Activated naive CD4-positive, alpha-beta T cell treated with anti-CD3 and anti-CD28 coated beads, Interleukin-2, amount 10 ng/mL, durations not matched to agents 7 days and 5 days (primary cell): ENCODE results near the gene SZT2.
"Not testable (repeated sequence)": the region's sequence is repeated elsewhere in the genome, so short reads cannot be mapped to it uniquely, and the experiment has no call there.

Experiments used
- CTCF ChIA-PET: fragments of 350-600 bp; sonication (Branson Sonifier 250); formaldehyde crosslinking; loops from one replicate; lab custom pipeline; 2021; ENCODE audit warnings: antibody characterized with exemption; lab: Charles Lee
- DNase-seq: peaks from one replicate; pipeline ENCODE4 v3.0.0-alpha.2; 2020
- H3K27ac Mint-ChIP-seq: one replicate; pipeline ENCODE4 v1.8.0; 2021; ENCODE audit warnings: mild to moderate bottlenecking, moderate library complexity, mixed read lengths
- H3K27me3 Mint-ChIP-seq: one replicate; pipeline ENCODE4 v1.8.0; 2021; ENCODE audit warnings: mild to moderate bottlenecking, mixed read lengths
- H3K36me3 Mint-ChIP-seq: one replicate; pipeline ENCODE4 v1.8.0; 2021; ENCODE audit warnings: mixed read lengths
- H3K4me1 Mint-ChIP-seq: one replicate; pipeline ENCODE4 v1.8.0; 2021; ENCODE audit warnings: mixed read lengths
- H3K4me3 Mint-ChIP-seq: one replicate; pipeline ENCODE4 v1.8.0; 2021; ENCODE audit warnings: mild to moderate bottlenecking, moderate library complexity, mixed read lengths
- H3K9me3 Mint-ChIP-seq: one replicate; pipeline ENCODE4 v1.8.0; 2021; ENCODE audit warnings: mixed read lengths

The SZT2 gene

DNA sequence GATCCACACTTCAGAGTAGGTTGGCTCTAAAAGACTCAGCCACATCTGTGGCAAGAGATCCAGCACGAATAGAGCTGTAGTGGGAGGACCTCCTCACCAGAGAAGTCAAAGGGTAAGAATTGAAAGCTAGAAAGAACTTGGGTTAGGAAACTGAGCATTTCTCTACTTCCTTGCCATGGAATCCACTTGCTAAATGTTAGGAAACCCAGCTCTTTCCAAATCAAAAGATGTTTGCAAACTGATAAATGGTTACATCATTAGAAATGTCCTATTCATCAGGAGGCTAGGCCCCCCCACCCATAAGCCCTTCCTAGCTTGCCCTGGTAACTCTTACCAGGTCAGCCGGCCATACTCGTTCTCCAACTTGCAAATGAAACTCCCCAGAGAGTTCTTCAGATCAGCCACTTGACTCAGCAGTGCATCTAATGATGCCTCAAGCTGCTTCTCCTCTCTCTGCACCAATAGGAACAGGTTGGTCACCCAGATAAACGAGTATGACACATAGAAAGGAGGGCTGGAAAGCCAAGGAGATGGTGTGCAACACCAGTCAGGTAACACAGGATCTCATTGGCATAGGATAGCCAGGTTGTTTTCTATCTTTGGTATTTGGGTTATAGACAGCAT lies 1.6 kb upstream of the SZT2 start:
- DNase-seq: no peak
- CTCF ChIA-PET: interaction anchor here (0.8 to 1.7 kb wide), 6 partner anchors 12 to 161 kb away, joined by 3 to 6 read pairs (median 4); partner anchors contain the start of gene ELOVL1
- peak overlapping the region; percentile 99 for H3K4me3 Mint-ChIP-seq
- peaks cover 41% of the 10 kb centered on the region for H3K4me1 Mint-ChIP-seq
- H3K36me3 Mint-ChIP-seq: peaks cover 34% of the 10 kb centered on the region
- peak overlapping the region; percentile 7 for H3K27ac Mint-ChIP-seq
- H3K9me3 Mint-ChIP-seq: no peaks in the 10 kb centered on the region
- H3K27me3 Mint-ChIP-seq: peaks cover 3% of the 10 kb centered on the region

DNA sequence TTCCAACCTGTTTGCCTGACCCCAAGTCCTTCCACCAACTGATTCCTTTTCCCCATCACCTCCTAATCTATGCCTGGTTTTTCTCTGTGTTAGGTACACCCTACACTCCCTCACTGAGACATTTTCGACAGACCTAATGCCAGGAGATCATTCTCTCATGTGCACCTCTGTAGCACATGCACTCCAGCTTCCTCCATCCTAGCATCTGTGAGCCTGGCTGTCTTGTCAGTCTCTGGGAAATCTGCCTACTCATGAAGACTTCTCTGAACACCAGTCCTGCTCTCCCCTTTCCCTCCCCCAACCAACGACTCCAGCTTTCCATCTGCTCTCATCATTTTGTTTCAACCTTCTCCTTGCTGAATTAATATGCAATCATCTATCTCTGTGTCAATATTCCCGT lies 1.1 kb upstream of the SZT2 start:
- no peaks in the 10 kb centered on the region for H3K9me3 Mint-ChIP-seq
- H3K4me1 Mint-ChIP-seq: peaks cover 41% of the 10 kb centered on the region

DNA sequence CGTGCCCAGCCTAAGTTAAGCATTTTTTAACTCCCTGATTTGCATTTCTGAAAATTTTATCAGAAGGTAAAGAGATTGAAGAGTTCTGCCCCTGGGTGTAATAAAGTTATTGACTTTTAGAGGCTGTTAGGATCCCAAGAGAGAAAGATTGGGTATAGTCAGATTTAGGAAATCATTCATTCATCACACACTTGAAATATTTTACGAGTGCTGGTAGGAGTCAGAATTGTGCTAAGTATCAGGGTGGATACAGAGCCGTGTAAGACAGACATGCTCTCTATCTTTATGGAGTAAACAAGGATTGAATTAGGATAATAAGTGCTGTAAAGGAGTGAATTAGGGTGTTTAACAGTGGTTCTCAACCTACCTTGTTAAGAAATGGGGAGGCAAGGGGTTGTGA lies 3.0 kb downstream of the SZT2 start:
- H3K4me3 Mint-ChIP-seq: no peak overlapping the region
- CTCF ChIA-PET: no interaction called here
- H3K9me3 Mint-ChIP-seq: no peaks in the 10 kb centered on the region
- DNase-seq: no peak
- peaks cover 3% of the 10 kb centered on the region for H3K27me3 Mint-ChIP-seq
- peaks cover 39% of the 10 kb centered on the region for H3K4me1 Mint-ChIP-seq
- no peak overlapping the region for H3K27ac Mint-ChIP-seq
- peaks cover 20% of the 10 kb centered on the region for H3K36me3 Mint-ChIP-seq

More for the DNA sequence above, 1.1 kb upstream of the SZT2 start:
- peaks cover 32% of the 10 kb centered on the region for H3K36me3 Mint-ChIP-seq
- H3K27ac Mint-ChIP-seq: peak overlapping the region; percentile 7
- H3K4me3 Mint-ChIP-seq: peak overlapping the region; percentile 99
- CTCF ChIA-PET: interaction anchor here (1.0 to 1.4 kb wide), 4 partner anchors 12 to 162 kb away, joined by 3 to 6 read pairs (median 4); partner anchors contain the start of gene ELOVL1
- H3K27me3 Mint-ChIP-seq: peaks cover 3% of the 10 kb centered on the region
- no peak for DNase-seq

DNA sequence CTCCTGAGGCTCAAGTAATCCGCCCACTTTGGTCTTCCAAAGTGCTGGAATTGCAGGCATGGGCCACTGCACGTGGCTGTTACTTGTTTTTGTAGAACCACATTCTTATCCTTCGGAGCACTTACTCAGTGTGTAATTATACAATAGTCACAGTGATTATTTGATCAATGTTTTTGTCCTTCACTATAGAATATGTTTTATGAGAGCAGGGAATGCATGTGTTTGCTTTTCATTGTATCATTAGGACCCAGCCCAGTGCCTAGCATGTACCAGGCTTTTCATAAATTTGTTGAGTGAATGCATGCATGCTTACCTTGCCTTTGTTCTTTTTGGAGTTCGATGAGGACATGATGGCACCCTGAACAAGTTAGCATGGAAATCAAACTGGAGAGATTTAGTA lies 5.8 kb downstream of the SZT2 start:
- Mint-ChIP-seq H3K27ac (no peak overlapping the region), H3K36me3 (peaks cover 12% of the 10 kb centered on the region), H3K4me3 (no peak overlapping the region), H3K4me1 (peaks cover 13% of the 10 kb centered on the region), H3K27me3 (no peaks in the 10 kb centered on the region), H3K9me3 (no peaks in the 10 kb centered on the region)
- CTCF ChIA-PET: interaction anchor here (1.3 kb wide), 1 partner anchor 167 kb away, joined by 3 read pairs; no protein-coding TSS in a partner anchor
- DNase-seq: no peak

DNA sequence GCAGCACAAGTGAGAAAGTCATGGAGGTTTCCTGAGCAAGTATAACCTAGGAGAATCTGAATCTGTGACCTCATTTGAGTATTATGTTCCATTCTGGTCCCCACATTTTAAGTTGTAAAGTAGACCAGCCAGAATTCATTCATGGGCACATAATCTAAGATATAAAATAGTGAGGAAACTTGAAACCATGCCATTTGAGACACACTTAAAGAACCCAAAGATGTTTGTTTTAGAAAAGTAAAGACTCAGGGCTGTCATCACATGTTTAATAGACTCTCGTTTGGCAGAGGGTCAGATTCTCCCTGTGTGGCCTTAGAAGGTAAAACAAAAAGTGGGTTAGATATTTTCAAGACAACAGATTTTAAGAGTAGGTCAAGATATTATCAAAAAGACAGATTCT lies 6.4 kb downstream of the SZT2 start:
- H3K4me1 Mint-ChIP-seq: peaks cover 9% of the 10 kb centered on the region
- CTCF ChIA-PET: interaction anchor here (0.9 kb wide), 1 partner anchor 19 kb away, joined by 3 read pairs; no protein-coding TSS in a partner anchor
- H3K9me3 Mint-ChIP-seq: no peaks in the 10 kb centered on the region
- no peak overlapping the region for H3K27ac Mint-ChIP-seq
- no peak for DNase-seq
- H3K27me3 Mint-ChIP-seq: no peaks in the 10 kb centered on the region
- H3K4me3 Mint-ChIP-seq: no peak overlapping the region
- H3K36me3 Mint-ChIP-seq: peaks cover 11% of the 10 kb centered on the region

DNA sequence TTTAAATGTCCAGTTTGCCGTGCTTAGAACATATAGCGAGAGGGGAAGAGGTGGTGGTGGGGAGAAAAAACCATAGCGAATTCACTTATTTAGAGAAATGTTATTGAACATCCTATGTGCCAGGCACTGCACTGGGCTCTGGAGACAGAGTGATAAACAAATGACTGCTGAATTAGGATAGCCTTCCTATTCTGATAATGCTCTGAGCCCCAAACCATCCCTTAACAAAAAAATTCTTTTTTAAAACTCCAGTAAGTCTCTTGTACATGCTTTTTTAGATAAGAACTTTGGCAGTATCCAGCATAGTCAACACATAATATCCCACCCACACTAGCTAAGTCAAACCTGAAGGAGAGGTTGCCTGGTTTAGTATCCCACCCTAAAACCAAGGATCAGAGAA lies 8.5 kb downstream of the SZT2 start:
- Mint-ChIP-seq H3K4me1 (no peaks in the 10 kb centered on the region), H3K9me3 (no peaks in the 10 kb centered on the region), H3K27me3 (no peaks in the 10 kb centered on the region), H3K27ac (no peak overlapping the region), H3K36me3 (peaks cover 13% of the 10 kb centered on the region), H3K4me3 (no peak overlapping the region)
- DNase-seq: no peak
- CTCF ChIA-PET: no interaction called here

DNA sequence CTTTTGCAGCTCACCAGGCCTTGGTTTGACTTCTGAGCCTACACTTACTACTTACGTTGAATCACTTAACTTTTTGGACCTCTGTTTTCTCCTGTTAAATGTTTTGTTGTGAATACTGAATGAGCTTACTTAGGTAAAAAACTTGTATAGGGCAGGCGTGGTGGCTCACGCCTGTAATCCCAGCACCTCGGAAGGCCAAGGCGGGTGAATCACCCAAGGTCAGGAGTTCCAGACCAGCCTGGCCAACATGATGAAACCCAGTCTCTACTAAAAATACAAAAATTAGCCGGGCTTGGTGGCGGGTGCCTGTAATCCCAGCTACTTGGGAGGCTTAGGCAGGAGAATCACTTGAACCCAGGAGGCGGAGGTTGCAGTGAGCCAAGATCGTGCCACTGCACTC lies 10.7 kb downstream of the SZT2 start:
- CTCF ChIA-PET, H3K4me1 Mint-ChIP-seq, H3K27me3 Mint-ChIP-seq, H3K9me3 Mint-ChIP-seq, H3K4me3 Mint-ChIP-seq, H3K27ac Mint-ChIP-seq, DNase-seq: not testable (repeated sequence)
- H3K36me3 Mint-ChIP-seq: peaks cover 26% of the 10 kb centered on the region

DNA sequence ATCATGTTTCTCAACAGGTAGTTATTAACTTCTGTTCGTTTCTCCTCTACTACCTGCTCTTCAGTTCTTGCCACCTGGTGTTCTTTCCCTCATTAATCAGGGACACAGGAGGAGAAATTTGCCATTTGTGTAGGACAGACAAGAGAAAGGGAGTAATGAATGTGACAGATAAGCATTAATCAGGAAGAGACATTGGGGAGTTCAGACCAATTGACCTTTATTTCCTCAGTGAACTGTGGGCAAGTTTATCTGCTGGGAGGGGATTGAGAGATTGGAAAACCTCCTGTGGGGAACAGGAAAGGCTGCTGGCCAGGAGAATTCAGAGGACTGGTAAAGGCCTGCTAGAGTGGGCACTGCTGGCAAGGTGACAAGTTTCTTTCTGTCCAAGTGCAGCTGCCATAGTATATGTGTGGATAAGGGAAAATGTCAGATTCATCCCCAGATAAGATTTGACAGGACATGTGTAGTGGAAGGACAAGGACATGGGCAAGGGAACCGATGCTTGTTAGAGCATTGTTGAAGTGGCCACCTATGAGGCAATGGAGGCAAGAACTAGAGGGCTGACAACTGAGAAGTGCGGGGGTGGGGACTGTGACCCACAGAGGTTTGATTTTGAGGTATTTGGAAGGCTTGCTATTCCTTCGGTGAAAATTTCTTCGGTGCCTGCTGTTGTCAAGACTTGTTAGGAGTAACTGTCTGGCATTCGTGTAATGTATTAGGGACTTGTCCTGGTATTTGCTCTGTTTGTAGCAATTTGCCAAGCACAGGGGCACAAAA lies 12.6 kb downstream of the SZT2 start:
- H3K36me3 Mint-ChIP-seq: peaks cover 27% of the 10 kb centered on the region
- no peaks in the 10 kb centered on the region for H3K4me1 Mint-ChIP-seq
- no peak overlapping the region for H3K4me3 Mint-ChIP-seq
- H3K9me3 Mint-ChIP-seq: no peaks in the 10 kb centered on the region
- H3K27ac Mint-ChIP-seq: no peak overlapping the region
- no peaks in the 10 kb centered on the region for H3K27me3 Mint-ChIP-seq
- DNase-seq: no peak
- CTCF ChIA-PET: no interaction called here

DNA sequence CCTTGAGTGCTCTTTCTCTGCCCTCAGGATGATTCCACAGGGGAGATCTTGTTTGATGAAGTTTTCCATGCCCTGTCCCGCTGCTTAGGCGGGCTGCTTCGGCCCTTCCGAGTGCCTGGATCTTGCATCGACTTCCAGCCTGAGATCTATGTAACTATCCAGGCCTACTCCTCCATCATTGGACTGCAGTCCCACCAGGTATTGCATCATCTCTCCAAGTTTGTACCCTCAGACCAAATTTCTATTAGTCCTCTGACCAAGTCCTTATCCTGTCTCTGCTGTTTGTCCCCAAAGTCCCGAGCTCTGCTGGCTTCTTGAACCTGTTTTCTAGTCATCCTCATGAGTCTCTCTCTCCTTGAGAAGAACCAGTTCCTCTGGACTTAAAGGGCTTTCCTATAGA lies 14.7 kb downstream of the SZT2 start:
- DNase-seq: no peak
- peaks cover 31% of the 10 kb centered on the region for H3K36me3 Mint-ChIP-seq
- H3K4me3 Mint-ChIP-seq: no peak overlapping the region
- CTCF ChIA-PET: no interaction called here
- H3K27me3 Mint-ChIP-seq: no peaks in the 10 kb centered on the region
- no peaks in the 10 kb centered on the region for H3K9me3 Mint-ChIP-seq
- H3K27ac Mint-ChIP-seq: no peak overlapping the region
- no peaks in the 10 kb centered on the region for H3K4me1 Mint-ChIP-seq

DNA sequence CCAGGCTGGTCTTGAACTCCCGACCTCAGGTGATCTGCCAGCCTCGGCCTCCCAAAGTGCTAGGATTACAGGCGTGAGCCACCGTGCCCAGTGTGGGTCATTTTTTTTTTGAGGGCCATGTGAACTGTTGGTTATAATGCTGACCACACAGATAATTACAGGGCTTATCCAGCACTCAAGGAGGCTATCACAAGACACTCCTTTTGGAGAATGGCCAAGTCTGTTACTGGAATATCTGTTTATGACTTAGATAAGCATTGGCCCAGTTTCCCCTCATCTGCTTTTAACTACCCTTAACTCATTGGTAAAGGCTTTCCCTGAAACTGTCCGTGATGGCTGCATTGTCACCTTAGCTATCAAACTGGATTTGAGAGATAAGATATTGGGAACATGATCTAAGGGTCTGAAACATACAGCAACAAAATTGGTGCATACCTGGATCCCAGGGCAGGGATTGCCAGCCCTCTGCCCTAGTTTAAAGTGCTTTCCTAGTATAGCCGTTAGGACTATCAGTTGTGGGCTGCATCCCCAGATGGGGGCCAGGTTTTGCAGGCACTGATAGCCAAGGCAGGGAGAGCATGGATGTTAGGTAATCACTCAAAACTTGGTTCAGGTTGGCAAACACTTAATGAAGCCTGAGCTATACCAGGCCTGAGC lies 15.6 kb downstream of the SZT2 start:
- peaks cover 32% of the 10 kb centered on the region for H3K36me3 Mint-ChIP-seq
- no peaks in the 10 kb centered on the region for H3K9me3 Mint-ChIP-seq
- no peak overlapping the region for H3K4me3 Mint-ChIP-seq
- H3K27me3 Mint-ChIP-seq: no peaks in the 10 kb centered on the region
- DNase-seq: no peak
- CTCF ChIA-PET: no interaction called here
- H3K27ac Mint-ChIP-seq: no peak overlapping the region
- H3K4me1 Mint-ChIP-seq: no peaks in the 10 kb centered on the region

DNA sequence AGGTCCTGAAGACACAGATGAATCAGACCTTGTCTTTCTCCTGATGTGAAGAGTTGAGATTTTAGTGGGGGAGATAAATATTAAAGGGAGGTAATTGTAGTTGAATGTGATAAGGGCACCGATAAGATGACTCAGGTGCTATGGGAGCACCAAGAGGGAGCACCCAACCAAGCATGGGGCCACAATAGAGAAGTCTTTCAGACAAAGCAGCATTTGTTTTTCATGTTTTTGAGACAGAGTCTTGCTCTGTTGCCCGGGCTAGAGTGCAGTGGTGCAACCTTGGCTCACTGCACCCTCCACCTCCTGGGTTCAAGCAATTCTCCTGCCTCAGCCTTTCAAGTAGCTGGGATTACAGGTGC lies 16.2 kb downstream of the SZT2 start:
- H3K4me1 Mint-ChIP-seq: no peaks in the 10 kb centered on the region
- CTCF ChIA-PET: interaction anchor here (1.2 kb wide), 1 partner anchor 9 kb away, joined by 3 read pairs; no protein-coding TSS in a partner anchor
- no peaks in the 10 kb centered on the region for H3K9me3 Mint-ChIP-seq
- H3K4me3 Mint-ChIP-seq: no peak overlapping the region
- H3K36me3 Mint-ChIP-seq: peaks cover 32% of the 10 kb centered on the region
- no peak for DNase-seq
- H3K27ac Mint-ChIP-seq: no peak overlapping the region
- no peaks in the 10 kb centered on the region for H3K27me3 Mint-ChIP-seq

DNA sequence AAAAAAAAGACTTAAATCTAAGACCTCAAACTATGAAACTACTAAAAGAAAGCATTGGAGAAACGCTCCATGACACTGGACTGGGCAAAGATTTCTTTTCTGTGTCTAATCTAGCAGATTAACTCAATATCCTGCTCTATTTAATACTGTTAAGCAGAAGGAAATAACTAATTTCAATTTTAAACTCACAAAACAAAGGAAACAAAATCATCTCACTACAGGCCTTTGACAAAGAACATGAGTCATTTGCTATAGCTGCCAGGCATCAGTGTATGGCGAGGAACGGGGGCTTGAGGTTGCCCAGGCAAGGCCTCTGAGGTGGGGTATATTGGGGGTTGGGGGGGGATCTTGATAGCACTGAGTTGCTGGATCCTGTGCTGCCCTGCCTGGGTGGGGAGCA lies 20.9 kb downstream of the SZT2 start:
- H3K27ac Mint-ChIP-seq: no peak overlapping the region
- no peaks in the 10 kb centered on the region for H3K9me3 Mint-ChIP-seq
- CTCF ChIA-PET: interaction anchor here (4.8 kb wide), 1 partner anchor 171 kb away, joined by 57 read pairs; no protein-coding TSS in a partner anchor
- no peak for DNase-seq
- no peaks in the 10 kb centered on the region for H3K4me1 Mint-ChIP-seq
- H3K36me3 Mint-ChIP-seq: peaks cover 29% of the 10 kb centered on the region
- no peak overlapping the region for H3K4me3 Mint-ChIP-seq
- H3K27me3 Mint-ChIP-seq: no peaks in the 10 kb centered on the region

DNA sequence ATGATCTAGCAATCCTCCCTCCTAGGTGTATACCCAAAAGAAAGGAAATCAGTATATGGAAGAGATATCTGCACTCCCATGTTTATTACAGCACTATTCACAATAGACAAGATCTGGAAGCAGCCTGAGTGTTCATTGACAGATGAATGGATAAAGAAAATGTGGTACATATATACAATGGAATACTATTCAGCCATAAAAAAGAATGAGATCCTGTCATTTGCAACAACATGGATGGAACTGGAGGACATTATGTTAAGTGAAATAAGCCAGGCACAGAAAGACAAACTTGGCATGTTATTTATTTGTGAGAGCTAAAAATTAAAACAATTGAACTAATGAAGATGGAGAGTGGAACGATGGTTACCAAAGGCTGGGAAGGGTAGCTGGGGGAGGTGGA lies 23.7 kb downstream of the SZT2 start:
- not testable (repeated sequence) for H3K27me3 Mint-ChIP-seq, H3K4me3 Mint-ChIP-seq, H3K27ac Mint-ChIP-seq, H3K9me3 Mint-ChIP-seq, DNase-seq, H3K4me1 Mint-ChIP-seq
- CTCF ChIA-PET: interaction anchor here (0.6 to 4.8 kb wide), 6 partner anchors 31 to 186 kb away, joined by 3 to 73 read pairs (median 12); no protein-coding TSS in a partner anchor
- H3K36me3 Mint-ChIP-seq: peaks cover 21% of the 10 kb centered on the region

DNA sequence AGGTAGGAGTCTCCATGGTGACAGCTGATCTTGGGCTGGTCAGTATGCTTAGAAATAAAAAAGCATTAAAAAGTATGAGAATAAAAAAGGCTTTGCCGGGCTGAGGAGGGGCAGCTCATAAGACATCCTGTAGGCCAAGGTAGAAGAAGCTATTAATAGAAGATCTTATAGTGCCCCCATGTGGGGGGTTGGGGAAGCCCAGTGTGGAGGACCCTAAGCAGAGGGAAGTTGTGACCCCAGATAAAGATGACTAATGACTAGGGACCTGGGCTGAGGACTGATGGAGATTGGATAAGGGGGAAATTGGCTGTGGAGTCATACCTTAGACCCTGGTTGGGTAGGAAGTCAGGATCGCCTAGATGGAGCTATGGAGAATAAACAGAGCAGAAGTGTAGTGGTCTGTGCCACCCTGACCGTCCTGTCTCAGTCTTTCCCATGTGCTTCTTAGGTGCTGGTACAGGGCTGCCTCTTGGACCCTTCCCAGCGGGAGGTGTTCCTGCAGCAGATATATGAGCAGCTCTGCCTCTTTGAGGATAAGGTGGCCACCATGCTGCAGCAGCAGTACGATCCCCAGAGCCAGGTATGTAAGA lies 25.0 kb downstream of the SZT2 start:
- CTCF ChIA-PET: interaction anchor here (0.7 to 4.8 kb wide), 22 partner anchors 8 to 502 kb away, joined by 3 to 73 read pairs (median 4); partner anchors contain the start of genes ELOVL1, MED8 and SZT2
- Mint-ChIP-seq H3K4me3 (no peak overlapping the region), H3K9me3 (no peaks in the 10 kb centered on the region), H3K27ac (peak overlapping the region; percentile 44), H3K36me3 (peaks cover 20% of the 10 kb centered on the region), H3K27me3 (no peaks in the 10 kb centered on the region), H3K4me1 (no peaks in the 10 kb centered on the region)
- DNase-seq: peak; percentile 73
